KMS-11 (cell line): ENCODE data around the gene AP4S1.
"Not testable (repeated sequence)": the region's sequence is repeated elsewhere in the genome, so short reads cannot be mapped to it uniquely, and the experiment has no call there.

Experiments used
- H2AFZ ChIP-seq: fragments of 200-600 bp; sonication (generic); 2 replicates; pipeline ENCODE4 v1.6.1; 2016; ENCODE audit warnings: antibody characterized with exemption, mixed run types, low read depth
- H3K27ac ChIP-seq: fragments of 200-600 bp; sonication (generic); 2 replicates; pipeline ENCODE4 v1.6.1; 2016; ENCODE audit warnings: mild to moderate bottlenecking, mixed run types
- H3K27me3 ChIP-seq: fragments of 200-600 bp; sonication (generic); 2 replicates; pipeline ENCODE4 v1.6.1; 2017; ENCODE audit warnings: mild to moderate bottlenecking, low read depth, mixed run types, moderate library complexity; ENCODE audit not compliant: insufficient read depth
- H3K36me3 ChIP-seq: fragments of 200-600 bp; sonication (generic); 2 replicates; pipeline ENCODE4 v1.6.1; 2017; ENCODE audit warnings: mild to moderate bottlenecking, mixed run types; ENCODE audit not compliant: insufficient read depth
- H3K4me1 ChIP-seq: fragments of 200-600 bp; sonication (generic); 2 replicates; pipeline ENCODE4 v1.6.1; 2016; ENCODE audit warnings: mild to moderate bottlenecking, low read depth, mixed run types; ENCODE audit not compliant: poor library complexity, severe bottlenecking
- H3K4me2 ChIP-seq: fragments of 200-600 bp; sonication (generic); 2 replicates; pipeline ENCODE4 v1.7.0; 2016; ENCODE audit warnings: mild to moderate bottlenecking, mixed run types
- H3K4me3 ChIP-seq: fragments of 200-600 bp; sonication (generic); IDR thresholded peaks from 2 replicates; pipeline ENCODE4 v1.6.1; 2017; ENCODE audit warnings: low read depth, low read length, mixed read lengths; ENCODE audit not compliant: insufficient read depth
- H3K79me2 ChIP-seq: fragments of 200-600 bp; sonication (generic); 2 replicates; pipeline ENCODE4 v1.6.1; 2016; ENCODE audit warnings: low read depth, mixed run types; ENCODE audit not compliant: insufficient read depth
- H3K9ac ChIP-seq: fragments of 200-600 bp; sonication (generic); 2 replicates; pipeline ENCODE4 v1.6.1; 2016; ENCODE audit warnings: mild to moderate bottlenecking, mixed run types
- H4K20me1 ChIP-seq: fragments of 200-600 bp; sonication (generic); 2 replicates; pipeline ENCODE4 v1.6.1; 2016; ENCODE audit warnings: mild to moderate bottlenecking, mixed run types; ENCODE audit not compliant: insufficient read depth
- TF ChIP-seq, protein P1 (sequence below): fragments of 200-600 bp; sonication (generic); conservative IDR thresholded peaks from 2 replicates; pipeline ENCODE4 v1.6.1; 2017; ENCODE audit warnings: low read depth, mild to moderate bottlenecking, antibody characterized with exemption, low read length, moderate library complexity, mixed read lengths

AP4S1 gene

DNA sequence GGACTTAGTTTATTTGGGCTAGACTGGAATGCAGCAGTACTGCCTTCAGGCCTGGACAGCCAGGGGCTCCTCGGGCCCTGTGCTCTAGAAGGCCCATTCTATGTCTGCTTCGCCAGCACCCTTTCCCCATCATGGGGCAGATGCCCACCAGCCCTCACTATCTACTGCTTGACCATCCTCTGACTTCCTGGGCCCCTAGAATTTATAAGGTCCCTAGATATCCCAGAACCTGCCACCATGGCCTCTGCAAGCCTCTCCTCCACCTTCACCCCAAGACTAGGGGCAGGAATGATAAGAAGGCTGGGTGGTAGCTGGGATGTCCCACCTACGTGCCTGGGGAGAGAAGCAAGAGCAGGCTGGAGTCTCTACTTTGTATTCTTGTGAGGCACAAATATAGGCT lies 59.6 kb downstream of the AP4S1 start:
- H4K20me1 ChIP-seq: no peaks in the 10 kb centered on the region
- H3K4me1 ChIP-seq: no peaks in the 10 kb centered on the region
- H3K4me2 ChIP-seq: no peak overlapping the region
- no peaks in the 10 kb centered on the region for H3K36me3 ChIP-seq
- H3K27ac ChIP-seq: no peak overlapping the region
- no peaks in the 10 kb centered on the region for H3K79me2 ChIP-seq
- H3K9ac ChIP-seq: no peak overlapping the region
- TF ChIP-seq, protein P1, sequence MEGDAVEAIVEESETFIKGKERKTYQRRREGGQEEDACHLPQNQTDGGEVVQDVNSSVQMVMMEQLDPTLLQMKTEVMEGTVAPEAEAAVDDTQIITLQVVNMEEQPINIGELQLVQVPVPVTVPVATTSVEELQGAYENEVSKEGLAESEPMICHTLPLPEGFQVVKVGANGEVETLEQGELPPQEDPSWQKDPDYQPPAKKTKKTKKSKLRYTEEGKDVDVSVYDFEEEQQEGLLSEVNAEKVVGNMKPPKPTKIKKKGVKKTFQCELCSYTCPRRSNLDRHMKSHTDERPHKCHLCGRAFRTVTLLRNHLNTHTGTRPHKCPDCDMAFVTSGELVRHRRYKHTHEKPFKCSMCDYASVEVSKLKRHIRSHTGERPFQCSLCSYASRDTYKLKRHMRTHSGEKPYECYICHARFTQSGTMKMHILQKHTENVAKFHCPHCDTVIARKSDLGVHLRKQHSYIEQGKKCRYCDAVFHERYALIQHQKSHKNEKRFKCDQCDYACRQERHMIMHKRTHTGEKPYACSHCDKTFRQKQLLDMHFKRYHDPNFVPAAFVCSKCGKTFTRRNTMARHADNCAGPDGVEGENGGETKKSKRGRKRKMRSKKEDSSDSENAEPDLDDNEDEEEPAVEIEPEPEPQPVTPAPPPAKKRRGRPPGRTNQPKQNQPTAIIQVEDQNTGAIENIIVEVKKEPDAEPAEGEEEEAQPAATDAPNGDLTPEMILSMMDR: no peak
- no peak overlapping the region for H3K4me3 ChIP-seq
- H3K27me3 ChIP-seq: no peaks in the 10 kb centered on the region
- no peak overlapping the region for H2AFZ ChIP-seq

DNA sequence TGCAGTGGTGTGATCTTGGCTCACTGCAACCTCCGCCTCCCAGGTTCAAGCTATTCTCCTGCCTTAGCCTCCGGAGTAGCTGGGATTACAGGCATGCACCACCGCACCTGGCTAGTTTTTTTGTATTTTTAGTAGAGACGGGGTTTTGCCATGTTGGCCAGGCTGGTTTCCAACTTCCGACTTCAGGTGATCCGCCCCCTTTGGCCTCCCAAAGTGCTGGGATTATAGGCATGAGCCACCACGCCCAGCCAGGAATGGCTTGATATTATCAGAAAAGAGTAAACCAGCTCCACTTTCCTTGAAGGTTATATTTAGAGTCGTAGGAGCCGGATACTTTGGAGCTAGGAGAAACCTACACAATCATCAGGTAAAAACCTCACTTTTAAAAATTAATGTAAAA lies 61.0 kb downstream of the AP4S1 start:
- H3K9ac ChIP-seq, H3K4me1 ChIP-seq, H4K20me1 ChIP-seq, H3K4me3 ChIP-seq, H3K79me2 ChIP-seq, H3K27ac ChIP-seq, H3K27me3 ChIP-seq, H3K4me2 ChIP-seq, H2AFZ ChIP-seq, H3K36me3 ChIP-seq: not testable (repeated sequence)

DNA sequence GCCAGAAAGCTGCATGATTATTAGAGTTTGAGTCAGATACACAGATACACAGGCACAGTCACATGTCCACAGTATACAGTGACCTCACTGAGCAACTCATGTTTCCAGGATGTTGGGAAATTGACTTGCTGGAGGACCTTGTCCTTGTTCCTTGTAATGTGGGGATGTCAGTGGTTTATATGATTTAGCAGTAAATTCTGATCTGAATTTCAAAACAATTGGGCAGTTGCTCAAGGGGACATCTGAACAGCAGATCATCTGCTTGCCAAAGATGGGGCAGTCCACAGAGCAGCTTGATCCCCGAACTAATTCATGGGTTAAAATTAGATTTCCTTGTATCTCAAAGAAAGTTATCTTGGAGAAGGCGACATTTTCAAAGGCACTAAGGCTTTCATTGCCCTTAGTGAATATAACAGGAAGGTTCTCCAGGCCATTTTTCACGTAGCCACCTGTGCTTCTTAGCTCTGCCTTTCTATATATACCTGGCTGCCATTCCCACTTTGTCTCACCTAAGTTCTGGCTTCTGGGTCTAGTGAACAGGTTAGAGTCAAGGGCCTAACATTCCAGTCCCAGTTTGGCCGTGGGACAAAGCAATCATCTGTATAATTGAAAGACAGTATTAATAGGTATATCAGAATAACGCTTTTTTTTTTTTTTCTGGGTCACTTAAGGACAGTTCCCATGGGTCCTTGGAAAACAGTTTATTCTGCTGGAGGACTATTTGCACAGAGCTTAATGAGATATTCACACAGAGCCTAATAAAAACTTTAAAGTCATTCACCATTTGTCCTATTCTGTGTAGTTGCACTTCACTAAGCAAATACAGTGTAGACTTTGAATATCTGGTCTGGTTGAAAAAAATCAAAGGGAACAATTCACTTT lies 65.7 kb downstream of the AP4S1 start:
- Histone ChIP-seq H3K9ac (no peak overlapping the region), H3K4me3 (no peak overlapping the region), H3K27me3 (no peaks in the 10 kb centered on the region), H3K4me1 (no peaks in the 10 kb centered on the region), H3K36me3 (no peaks in the 10 kb centered on the region), H3K4me2 (no peak overlapping the region), H2AFZ (no peak overlapping the region), H3K27ac (no peak overlapping the region), H4K20me1 (no peaks in the 10 kb centered on the region), H3K79me2 (no peaks in the 10 kb centered on the region)
- TF ChIP-seq, protein P1: no peak

DNA sequence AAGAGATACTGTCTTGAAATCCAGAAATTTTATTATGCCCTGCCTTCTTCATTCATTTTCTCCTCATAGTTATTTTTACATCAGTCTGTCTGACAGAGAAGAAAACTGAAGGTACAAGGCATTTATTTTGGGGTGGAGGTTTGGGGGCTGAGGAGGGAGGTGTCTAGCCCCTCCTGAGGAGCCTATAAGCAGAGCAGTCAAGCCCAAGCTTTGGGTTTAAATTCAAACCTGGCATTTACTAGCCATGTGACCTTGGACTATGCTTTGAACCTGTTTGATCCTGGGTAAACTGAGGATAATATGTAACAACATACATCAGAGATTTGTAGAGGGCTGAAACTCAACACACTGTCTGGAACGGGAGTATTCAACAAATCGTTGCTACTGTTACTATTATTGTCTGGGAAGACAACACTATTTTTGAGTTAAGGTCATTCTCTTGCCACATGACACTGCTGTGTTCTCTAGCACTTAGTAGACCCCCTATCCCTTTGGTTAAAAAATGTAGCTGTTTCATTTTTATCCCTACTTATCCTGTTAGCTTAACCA lies 66.8 kb downstream of the AP4S1 start:
- TF ChIP-seq, protein P1: no peak
- H3K9ac ChIP-seq: no peak overlapping the region
- no peak overlapping the region for H3K27ac ChIP-seq
- no peaks in the 10 kb centered on the region for H4K20me1 ChIP-seq
- H3K27me3 ChIP-seq: no peaks in the 10 kb centered on the region
- no peaks in the 10 kb centered on the region for H3K36me3 ChIP-seq
- no peak overlapping the region for H3K4me2 ChIP-seq
- H3K4me1 ChIP-seq: no peaks in the 10 kb centered on the region
- no peak overlapping the region for H3K4me3 ChIP-seq
- H3K79me2 ChIP-seq: no peaks in the 10 kb centered on the region
- H2AFZ ChIP-seq: no peak overlapping the region

DNA sequence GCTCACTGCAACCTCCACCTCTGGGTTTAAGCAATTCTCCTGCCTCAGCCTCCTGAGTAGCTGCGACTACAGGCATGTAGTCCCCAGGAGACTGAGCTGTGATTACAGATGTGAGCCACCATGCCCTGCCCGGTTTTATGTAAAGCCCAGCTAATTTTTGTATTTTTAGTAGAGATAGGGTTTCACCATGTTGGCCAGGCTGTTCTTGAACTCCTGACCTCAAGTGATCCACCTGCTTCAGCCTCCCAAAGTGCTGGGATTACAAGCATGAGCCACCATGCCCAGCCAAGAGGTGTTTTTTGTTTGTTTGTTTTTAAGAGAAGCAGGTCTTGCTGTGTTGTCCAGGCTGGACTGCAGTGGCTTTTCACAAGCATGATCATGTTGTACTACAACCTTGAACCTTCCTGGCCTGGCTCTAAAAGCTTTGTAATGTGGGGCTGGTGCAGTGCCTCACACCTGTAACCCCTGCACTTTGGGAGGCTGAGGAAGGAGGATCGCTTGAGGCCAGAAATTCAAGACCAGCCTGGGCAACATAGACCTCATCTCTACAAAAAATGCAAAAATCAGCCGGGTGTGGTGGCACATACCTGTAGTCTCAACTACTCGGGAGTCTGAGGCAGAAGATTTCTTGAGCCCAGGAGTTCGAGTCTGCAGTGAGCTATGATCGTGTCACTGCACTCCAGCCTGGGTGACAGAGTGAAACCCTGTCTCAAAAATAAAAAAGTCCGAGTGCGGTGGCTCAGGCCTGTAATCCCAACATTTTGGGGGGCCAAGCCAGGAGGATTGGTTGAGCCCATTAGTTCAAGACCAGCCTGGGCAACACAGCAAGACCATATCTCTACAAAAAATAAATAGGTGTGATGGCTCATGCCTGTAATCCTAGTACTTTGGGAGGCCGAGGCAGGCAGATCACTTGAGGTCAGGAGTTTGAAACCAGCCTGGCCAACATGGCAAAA lies 68.7 kb downstream of the AP4S1 start:
- not testable (repeated sequence) for H2AFZ ChIP-seq, H3K4me1 ChIP-seq, H3K27me3 ChIP-seq, H3K9ac ChIP-seq, H3K4me3 ChIP-seq, H3K36me3 ChIP-seq, H4K20me1 ChIP-seq, H3K79me2 ChIP-seq, H3K27ac ChIP-seq, H3K4me2 ChIP-seq

DNA sequence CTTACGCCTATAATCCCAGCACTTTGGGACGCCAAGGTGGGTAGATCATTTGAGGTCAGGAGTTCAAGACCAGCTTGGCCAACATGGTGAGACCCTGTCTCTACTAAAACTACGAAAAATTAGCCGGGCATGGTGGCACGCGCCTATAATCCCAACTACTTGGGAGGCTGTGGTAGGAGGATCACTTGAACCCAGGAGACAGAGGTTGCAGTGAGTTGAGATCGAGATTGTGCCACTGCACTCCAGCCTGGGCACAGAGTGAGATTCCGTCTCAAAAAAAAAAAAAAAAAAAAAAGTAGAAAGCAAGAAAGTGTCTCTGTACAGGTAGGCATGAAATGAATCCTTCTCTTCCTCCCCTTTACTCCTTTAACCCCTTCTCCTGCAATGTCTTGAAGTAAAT lies 70.4 kb downstream of the AP4S1 start:
- not testable (repeated sequence) for H3K36me3 ChIP-seq, H4K20me1 ChIP-seq, H2AFZ ChIP-seq, H3K4me2 ChIP-seq, H3K79me2 ChIP-seq, H3K4me1 ChIP-seq, H3K27me3 ChIP-seq, H3K9ac ChIP-seq, H3K4me3 ChIP-seq, H3K27ac ChIP-seq
